ENCODE results near the gene SCAP. TPM values are rescaled to one million over a fixed set of nuclear protein-coding genes. Genes with fewer than 3 reads are reported as not detected.

Gene SCAP
- total and polyA plus RNA-seq, 2 of the 13 experiments (the other 11 are each of a cell fraction or from before 2014, with no cell fraction given), result 40.4 to 53.3 TPM

- no peak for TF ChIP-seq ZHX2 (IDR thresholded peaks at IDR 0.05; ENCODE audit: low read depth)
- TF ChIP-seq ZHX2 (CRISPR knock-in tag; IDR thresholded peaks at IDR 0.05; ENCODE audit: borderline replicate concordance), result no peak
- no peak for TF ChIP-seq POLR2AphosphoS2 (IDR thresholded peaks at IDR 0.05; ENCODE audit: low read depth, low read length)
- no peak for TF ChIP-seq NR2F1 (CRISPR knock-in tag; IDR thresholded peaks at IDR 0.05)
- TF ChIP-seq ZSCAN22 (CRISPR knock-in tag; IDR thresholded peaks at IDR 0.05), result no peak
- TF ChIP-seq HOXD1 (CRISPR knock-in tag; IDR thresholded peaks at IDR 0.05), result no peak
- TF ChIP-seq NAIF1 (CRISPR knock-in tag; IDR thresholded peaks at IDR 0.05; ENCODE audit: borderline replicate concordance), result no peak
- TF ChIP-seq EEA1 (CRISPR knock-in tag; IDR thresholded peaks at IDR 0.05; ENCODE audit: borderline replicate concordance), result no peak
- no peak for TF ChIP-seq CCAR2 (optimal IDR thresholded peaks at IDR 0.05; ENCODE audit: low read depth, low read length)
- TF ChIP-seq ZNF616 (CRISPR knock-in tag; IDR thresholded peaks at IDR 0.05; ENCODE audit: low read depth), result no peak
- TF ChIP-seq ZKSCAN1 (IDR thresholded peaks at IDR 0.05; ENCODE audit: low read length), result no peak
- TF ChIP-seq ZNF343 (CRISPR knock-in tag; IDR thresholded peaks at IDR 0.05), result 0 out of 2 replicates have a peak, but pooled peaks have one; percentile 72
- TF ChIP-seq THAP9 (CRISPR knock-in tag; IDR thresholded peaks at IDR 0.05; ENCODE audit: borderline replicate concordance), result no peak
- TF ChIP-seq CEBPB (IDR thresholded peaks at IDR 0.05; ENCODE audit: borderline replicate concordance, low read depth, low read length), result no peak
- no peak for TF ChIP-seq ZNF335 (CRISPR knock-in tag; IDR thresholded peaks at IDR 0.05)
- TF ChIP-seq ARHGAP35 (CRISPR knock-in tag; IDR thresholded peaks at IDR 0.05; ENCODE audit: borderline replicate concordance), result no peak
- no peak for TF ChIP-seq TIGD3 (CRISPR knock-in tag; IDR thresholded peaks at IDR 0.05; ENCODE audit: borderline replicate concordance)
- TF ChIP-seq REL (CRISPR knock-in tag; conservative IDR thresholded peaks at IDR 0.05), result no peak
- no peak for TF ChIP-seq ZNF101 (CRISPR knock-in tag; IDR thresholded peaks at IDR 0.05; ENCODE audit: borderline replicate concordance, low read depth)
- TF ChIP-seq NFRKB (IDR thresholded peaks at IDR 0.05), result no peak
These were observed 46.6 kb upstream of the SCAP start (continued) for GRCh38 chr3:47522082-47522987.

All from HepG2 (cell line).